Measurements from ENCODE around the gene MDGA2.

Gene MDGA2

DNA sequence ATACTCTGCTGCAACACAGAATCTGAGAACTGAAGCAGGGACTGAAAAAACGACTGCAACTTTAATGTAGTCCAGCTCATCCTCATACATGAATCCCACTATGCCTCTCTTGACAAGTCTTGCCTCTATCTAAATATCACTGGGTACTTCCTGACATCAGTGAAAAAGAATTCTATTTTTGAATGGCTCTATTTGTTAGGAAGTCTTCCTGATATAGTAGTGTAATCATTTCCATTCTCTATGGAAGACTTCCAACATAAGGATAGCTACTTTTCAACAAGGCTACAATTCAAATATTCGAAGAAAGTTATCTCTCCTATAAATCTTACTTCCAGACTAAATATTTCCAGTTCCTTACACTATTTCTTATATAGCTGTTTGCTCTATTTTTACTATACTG is 167.5 kb downstream of the MDGA2 start:
- H3K4me3 Mint-ChIP-seq, result no peak overlapping the region
- no peaks in the 10 kb centered on the region for H3K9me3 Mint-ChIP-seq
- H3K4me1 Mint-ChIP-seq, result peaks cover 8% of the 10 kb centered on the region
- H3K36me3 Mint-ChIP-seq (ENCODE audit: low read depth), result no peaks in the 10 kb centered on the region
- no peak overlapping the region for H3K27ac Mint-ChIP-seq
- H3K27me3 Mint-ChIP-seq (ENCODE audit: low read depth), result peaks cover 4% of the 10 kb centered on the region
- TF ChIP-seq, protein P1, sequence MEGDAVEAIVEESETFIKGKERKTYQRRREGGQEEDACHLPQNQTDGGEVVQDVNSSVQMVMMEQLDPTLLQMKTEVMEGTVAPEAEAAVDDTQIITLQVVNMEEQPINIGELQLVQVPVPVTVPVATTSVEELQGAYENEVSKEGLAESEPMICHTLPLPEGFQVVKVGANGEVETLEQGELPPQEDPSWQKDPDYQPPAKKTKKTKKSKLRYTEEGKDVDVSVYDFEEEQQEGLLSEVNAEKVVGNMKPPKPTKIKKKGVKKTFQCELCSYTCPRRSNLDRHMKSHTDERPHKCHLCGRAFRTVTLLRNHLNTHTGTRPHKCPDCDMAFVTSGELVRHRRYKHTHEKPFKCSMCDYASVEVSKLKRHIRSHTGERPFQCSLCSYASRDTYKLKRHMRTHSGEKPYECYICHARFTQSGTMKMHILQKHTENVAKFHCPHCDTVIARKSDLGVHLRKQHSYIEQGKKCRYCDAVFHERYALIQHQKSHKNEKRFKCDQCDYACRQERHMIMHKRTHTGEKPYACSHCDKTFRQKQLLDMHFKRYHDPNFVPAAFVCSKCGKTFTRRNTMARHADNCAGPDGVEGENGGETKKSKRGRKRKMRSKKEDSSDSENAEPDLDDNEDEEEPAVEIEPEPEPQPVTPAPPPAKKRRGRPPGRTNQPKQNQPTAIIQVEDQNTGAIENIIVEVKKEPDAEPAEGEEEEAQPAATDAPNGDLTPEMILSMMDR (IDR thresholded peaks at IDR 0.05; ENCODE audit: unreplicated experiment in 3 of 3), result no peak

DNA sequence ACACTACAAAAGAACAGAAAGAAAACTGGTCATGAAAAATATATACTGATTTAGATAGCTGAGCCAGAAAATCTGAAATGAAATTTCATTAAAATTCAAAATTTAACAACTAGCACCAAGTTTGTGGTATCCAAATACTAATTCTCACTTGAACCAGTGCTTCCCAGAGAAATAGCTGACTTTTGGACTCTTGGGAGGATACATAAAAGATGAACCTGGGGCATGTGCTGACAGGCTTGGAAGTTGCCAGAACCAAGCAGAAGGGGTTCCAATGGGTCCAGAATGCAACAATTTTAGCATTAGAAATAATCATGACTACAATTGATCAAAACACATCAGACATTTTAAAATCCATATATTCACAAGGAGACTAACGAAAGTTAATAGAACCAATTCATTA is 175.0 kb downstream of the MDGA2 start:
- Mint-ChIP-seq H3K4me1 (no peaks in the 10 kb centered on the region), H3K27ac (no peak overlapping the region), H3K9me3 (no peaks in the 10 kb centered on the region), H3K4me3 (no peak overlapping the region), H3K36me3 (ENCODE audit: low read depth) (no peaks in the 10 kb centered on the region), H3K27me3 (ENCODE audit: low read depth) (peaks cover 4% of the 10 kb centered on the region)
- TF ChIP-seq, protein P1 (IDR thresholded peaks at IDR 0.05; ENCODE audit: unreplicated experiment in 3 of 3), result no peak

DNA sequence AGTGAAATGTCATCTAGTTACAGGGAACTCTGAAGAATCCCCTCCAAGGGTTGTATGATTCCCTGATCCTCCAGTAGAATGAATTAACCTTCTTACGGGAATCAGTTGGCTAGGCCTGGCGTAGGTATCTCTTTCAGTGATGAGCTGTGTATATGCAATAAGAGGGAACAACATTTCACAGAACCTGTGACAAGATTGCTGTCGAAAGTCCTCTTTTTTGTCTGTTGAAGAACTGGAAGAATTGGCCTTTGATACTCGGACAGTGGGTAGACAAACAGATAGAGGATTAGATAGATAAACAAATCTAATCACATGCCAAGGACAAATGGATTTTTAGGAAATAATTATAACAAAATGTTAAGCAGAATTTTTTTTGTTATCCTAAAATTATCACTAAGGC is 184.6 kb downstream of the MDGA2 start:
- H3K27me3 Mint-ChIP-seq (ENCODE audit: low read depth), result no peaks in the 10 kb centered on the region
- H3K4me3 Mint-ChIP-seq, result no peak overlapping the region
- TF ChIP-seq, protein P1 (IDR thresholded peaks at IDR 0.05; ENCODE audit: unreplicated experiment in 3 of 3), result no peak

DNA sequence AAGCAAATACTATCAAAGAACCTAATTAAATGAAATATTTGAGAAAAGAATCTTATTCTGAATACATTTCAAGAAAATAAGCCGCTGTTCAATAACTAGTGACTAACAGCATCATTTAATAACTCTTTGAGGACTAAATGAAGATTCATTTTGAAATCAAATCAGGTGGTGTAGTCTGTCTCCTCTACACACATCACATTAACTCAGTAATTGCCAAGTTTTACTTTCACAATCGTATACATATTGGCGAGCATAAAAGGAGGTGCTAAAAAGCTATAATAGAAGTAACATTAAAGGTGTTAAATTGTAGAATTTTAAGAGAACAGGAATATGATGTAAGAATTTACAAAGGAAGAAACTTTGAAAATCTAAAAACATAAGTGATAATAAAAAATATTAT is 185.1 kb downstream of the MDGA2 start:
- Mint-ChIP-seq H3K4me1 (no peaks in the 10 kb centered on the region), H3K9me3 (peaks cover 2% of the 10 kb centered on the region), H3K4me3 (no peak overlapping the region), H3K27me3 (ENCODE audit: low read depth) (no peaks in the 10 kb centered on the region), H3K36me3 (ENCODE audit: low read depth) (no peaks in the 10 kb centered on the region), H3K27ac (no peak overlapping the region)
- TF ChIP-seq, protein P1 (IDR thresholded peaks at IDR 0.05; ENCODE audit: unreplicated experiment in 3 of 3), result no peak

More for the DNA sequence above, 184.6 kb downstream of the MDGA2 start:
- no peak overlapping the region for H3K27ac Mint-ChIP-seq
- peaks cover 2% of the 10 kb centered on the region for H3K9me3 Mint-ChIP-seq
- H3K36me3 Mint-ChIP-seq (ENCODE audit: low read depth), result no peaks in the 10 kb centered on the region
- H3K4me1 Mint-ChIP-seq, result no peaks in the 10 kb centered on the region

DNA sequence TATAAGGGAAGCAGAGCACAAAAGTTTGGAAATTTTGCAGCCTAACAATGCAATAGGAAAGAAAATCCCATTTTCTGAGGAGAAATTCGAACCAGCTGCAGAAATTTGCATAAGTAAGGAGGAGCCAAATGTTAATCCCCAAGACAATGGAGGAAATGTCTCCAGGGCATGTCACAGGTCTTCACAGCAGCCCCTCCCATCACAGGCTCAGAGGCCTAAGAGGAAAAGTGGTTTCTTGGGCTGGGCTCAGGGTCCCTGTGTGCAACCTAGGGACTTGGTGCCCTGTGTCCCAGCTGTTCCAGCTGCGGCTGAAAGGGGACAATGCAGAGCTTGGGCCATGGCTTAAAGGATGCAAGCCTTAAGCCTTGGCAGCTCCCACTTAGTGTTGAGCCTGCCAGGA is 190.0 kb downstream of the MDGA2 start:
- H3K27ac Mint-ChIP-seq, result no peak overlapping the region
- peaks cover 7% of the 10 kb centered on the region for H3K9me3 Mint-ChIP-seq
- H3K4me3 Mint-ChIP-seq, result no peak overlapping the region
- peaks cover 5% of the 10 kb centered on the region for H3K4me1 Mint-ChIP-seq
- no peaks in the 10 kb centered on the region for H3K27me3 Mint-ChIP-seq (ENCODE audit: low read depth)
- H3K36me3 Mint-ChIP-seq (ENCODE audit: low read depth), result peaks cover 3% of the 10 kb centered on the region
- TF ChIP-seq, protein P1 (IDR thresholded peaks at IDR 0.05; ENCODE audit: unreplicated experiment in 3 of 3), result no peak

DNA sequence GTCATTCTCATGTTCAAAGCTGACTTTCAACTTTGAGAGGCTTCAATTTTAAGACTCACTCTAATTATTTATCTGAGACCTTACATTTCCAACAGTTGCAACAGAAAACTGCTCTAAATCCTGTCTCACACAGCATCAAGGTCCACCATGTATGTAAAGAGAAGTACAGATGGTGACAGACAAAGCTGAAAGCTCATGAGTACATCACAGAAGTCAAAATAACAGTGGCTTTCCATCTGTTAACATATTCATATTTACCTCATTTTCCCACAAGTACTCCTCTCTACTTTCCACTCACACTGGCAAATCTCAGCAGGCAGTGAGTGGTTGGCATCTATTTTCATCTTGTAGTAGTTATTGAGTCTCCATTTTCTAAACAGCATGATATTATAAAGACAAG is 192.0 kb downstream of the MDGA2 start:
- peaks cover 3% of the 10 kb centered on the region for H3K36me3 Mint-ChIP-seq (ENCODE audit: low read depth)
- H3K27me3 Mint-ChIP-seq (ENCODE audit: low read depth), result no peaks in the 10 kb centered on the region
- H3K27ac Mint-ChIP-seq, result no peak overlapping the region
- TF ChIP-seq, protein P1 (IDR thresholded peaks at IDR 0.05; ENCODE audit: unreplicated experiment in 3 of 3), result no peak
- H3K4me1 Mint-ChIP-seq, result peaks cover 5% of the 10 kb centered on the region
- no peak overlapping the region for H3K4me3 Mint-ChIP-seq
- peaks cover 7% of the 10 kb centered on the region for H3K9me3 Mint-ChIP-seq
